Activated CD4-positive, CD25-positive, alpha-beta regulatory T cell (primary cell): Measurements from ENCODE around the gene CCL25.

Source experiments
- DNase-seq, 4 experiments: peaks; one replicate each; lab custom pipeline; 2025; lab: John Stamatoyannopoulos, UW

CCL25 gene

GRCh38 chr19:8045872-8046568 is 6.5 kb upstream of the CCL25 start:
- DNase-seq, result no peak

GRCh38 chr19:8046569-8047165 is 5.9 kb upstream of the CCL25 start:
- no peak for DNase-seq

DNA sequence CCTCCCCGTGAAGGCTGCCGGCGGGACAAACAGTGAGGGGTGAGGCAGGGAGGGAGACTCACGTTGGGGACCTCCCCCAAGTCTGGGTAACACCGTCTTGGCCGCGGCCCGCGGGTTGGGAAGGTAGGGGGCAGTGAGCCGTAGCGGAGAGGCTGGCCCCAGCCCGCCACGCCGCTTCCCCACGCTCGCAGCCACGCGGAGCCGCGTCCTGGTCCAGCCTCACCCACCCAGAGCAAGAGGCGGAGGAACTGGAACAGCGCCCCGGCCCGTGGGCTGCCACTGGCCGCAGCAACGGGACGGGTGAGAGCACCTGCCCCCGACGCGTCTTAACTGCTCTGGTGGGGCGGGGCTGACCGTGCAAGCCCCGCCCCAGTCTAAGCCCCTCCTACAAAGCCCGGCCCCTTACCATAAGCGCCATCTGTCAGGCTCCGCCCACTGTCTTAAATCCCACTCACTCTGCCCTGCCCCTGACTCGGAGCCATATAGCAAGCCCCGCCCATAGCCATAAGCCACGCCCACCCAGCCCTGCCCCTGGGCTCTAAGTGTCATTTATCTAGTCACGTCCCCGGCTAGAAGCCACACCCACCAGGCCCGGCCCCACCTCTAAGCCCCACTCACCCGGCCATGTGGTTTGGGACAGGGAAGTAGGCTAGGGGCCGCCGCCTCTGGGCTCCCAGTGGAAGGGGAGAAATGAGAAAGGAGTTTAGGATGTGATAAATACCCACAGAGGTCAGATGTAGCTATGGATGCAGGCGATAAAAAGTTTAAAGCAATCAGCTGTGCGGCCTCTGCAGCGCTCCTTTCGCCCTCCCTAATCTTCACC is 2.1 kb upstream of the CCL25 start:
- DNase-seq, result peak; percentile 57 to 80 (median 60)

- no peak for DNase-seq
Observed at GRCh38 chr19:8054169-8054568, 1.6 kb downstream of the CCL25 start.

DNA sequence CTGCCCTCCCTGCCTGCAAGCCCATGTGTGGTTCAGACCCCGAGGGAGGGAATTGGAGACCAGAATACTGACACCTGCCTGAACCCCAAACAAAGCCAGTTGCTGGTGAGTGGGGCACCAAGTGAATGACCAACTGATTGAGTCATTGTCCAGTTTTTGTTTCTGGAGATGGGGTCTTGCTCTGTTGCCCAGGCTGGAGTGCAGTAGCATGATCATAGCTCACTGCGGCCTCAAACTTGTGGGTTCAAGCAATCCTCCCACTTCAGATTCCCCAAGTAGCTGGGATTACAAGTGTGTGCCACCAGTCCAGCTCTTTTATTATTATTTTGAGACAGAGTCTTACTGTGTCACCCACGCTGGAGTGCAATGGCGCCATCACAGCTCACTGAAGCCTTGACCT is 4.0 kb downstream of the CCL25 start:
- DNase-seq, result no peak

GRCh38 chr19:8057545-8058270 is 5.1 kb downstream of the CCL25 start:
- DNase-seq, result no peak

DNA sequence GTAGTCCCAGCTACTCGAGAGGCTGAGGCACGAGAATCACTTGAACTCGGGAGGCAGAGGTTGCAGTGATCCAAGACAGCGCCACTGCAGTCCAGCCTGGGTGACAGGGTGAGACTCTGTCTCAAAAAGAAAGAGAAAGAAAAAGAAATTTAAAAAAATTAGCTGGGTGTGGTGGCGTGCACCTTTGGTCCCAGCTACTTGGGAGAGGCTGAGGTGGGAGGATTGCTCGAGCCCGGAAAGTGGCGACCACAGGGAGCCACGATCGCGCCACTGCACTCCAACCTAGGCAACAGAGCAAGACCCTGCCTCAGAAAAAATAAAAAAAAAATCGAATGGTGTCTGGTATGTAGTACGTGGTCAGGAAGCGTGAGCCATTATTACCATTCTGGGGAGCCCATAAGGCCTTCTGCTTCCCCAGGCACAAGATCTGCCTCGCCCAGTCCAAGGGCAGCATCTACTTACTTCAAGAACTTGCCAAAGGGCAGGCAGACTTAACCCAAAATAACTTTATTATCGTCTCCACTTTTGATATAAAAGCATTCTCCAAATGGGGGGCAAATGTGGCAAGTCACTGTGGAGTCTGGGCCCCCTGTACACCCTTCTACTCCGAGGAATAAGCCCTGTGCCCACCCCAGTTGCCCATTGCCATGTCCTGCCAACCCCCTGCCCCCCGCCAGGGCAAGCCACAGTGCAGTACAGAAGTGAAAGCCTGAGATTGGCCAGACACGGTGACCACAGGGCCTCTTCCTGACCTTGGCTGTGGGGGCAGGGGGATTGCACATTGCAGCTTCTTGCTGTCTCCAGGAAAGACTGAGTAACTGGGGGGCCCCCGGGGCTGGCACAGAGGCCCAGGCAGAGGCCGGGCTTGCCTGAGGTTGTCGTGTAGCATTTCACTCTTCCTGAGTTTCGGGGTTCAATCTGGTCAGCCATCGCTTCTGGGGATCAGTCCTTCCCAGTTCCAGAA is 12.6 kb downstream of the CCL25 start:
- no peak for DNase-seq

DNA sequence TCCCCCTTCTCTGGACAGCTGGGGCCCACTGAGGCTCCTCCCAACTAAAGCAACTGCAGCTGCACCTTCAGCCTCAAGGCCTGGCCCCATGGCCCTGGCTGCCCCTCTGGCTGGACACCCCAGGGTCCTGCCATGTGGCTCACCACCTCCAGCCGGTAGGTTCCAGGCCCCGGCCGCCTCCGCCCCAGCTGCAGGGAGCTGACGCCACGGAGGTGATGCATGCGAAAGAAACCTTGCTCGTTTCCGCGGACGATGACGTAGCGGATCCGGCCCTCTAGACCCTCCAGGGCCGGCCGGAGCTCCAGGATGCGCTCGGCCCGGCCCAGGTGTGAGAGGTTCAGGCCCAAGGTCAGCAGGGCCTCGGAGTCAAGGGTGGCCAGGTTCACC is 13.3 kb downstream of the CCL25 start:
- no peak for DNase-seq

DNA sequence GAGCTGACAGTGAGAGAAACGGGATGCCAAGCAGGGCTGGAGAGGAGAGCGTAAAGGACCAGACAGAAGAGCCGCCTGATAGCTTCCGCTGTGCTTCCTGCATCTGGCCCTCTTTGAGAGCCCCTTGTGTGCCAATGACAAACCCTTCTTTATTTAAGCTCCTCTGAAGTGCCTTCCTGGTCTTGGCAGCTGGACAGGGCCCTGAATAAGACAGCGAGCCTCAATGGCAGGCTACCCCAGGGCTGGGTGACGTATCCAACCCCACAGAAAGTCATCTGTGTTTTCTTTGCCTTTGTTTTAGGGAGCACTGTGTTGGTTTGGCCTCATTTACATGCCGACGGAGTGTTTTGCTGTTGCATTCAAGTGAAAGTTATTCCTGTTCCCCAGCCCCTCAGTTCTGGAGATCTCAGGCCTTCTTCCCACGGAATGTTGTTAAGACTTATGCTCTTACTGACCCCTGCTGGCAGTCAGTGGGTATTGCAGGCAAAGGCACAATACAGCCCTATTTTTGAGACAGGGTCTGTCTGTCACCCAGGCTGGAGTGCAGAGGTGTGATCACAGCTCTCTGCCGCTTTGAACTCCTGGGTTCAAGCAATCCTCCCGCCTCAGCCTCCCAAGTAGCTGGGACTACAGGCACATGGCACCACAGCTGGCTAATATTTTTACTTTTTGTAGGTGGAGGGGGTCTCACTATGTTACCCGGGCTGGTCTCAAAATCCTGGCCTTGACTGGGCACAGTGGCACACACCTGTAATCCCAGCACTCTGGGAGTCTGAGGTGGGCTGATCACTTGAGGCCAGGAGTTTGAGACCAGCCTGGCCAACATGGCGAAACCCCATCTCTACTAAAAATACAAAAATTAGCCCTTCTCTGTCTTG is 16.8 kb downstream of the CCL25 start:
- DNase-seq, result no peak

GRCh38 chr19:8071912-8072311 is 19.4 kb downstream of the CCL25 start:
- DNase-seq, result no peak

GRCh38 chr19:8074501-8074900 is 21.9 kb downstream of the CCL25 start:
- DNase-seq, result no peak

GRCh38 chr19:8075158-8076074 is 22.9 kb downstream of the CCL25 start:
- no peak for DNase-seq

GRCh38 chr19:8079988-8080387 is 27.4 kb downstream of the CCL25 start:
- no peak for DNase-seq

DNA sequence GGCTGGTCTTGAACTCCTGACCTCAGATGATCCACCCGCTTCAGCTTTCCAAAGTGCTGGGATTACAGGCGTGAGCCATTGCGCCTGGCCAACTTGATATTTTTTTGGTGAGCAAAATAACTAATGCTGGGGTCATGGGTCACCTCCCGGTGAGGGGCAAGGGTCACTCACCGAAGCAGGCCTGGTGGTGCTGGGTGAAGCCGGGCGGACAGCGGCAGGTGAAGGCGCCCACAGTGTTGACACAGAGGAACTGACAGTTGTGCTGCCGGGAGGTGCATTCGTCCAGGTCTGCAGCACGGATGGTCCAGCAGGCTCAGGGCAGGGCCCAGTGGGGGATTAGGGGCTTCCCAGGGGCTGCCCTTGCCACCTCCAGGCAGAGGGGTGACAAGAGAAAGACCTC is 28.3 kb downstream of the CCL25 start:
- DNase-seq, result no peak

- DNase-seq, result no peak
Observed at GRCh38 chr19:8081569-8082550, 29.3 kb downstream of the CCL25 start.

DNA sequence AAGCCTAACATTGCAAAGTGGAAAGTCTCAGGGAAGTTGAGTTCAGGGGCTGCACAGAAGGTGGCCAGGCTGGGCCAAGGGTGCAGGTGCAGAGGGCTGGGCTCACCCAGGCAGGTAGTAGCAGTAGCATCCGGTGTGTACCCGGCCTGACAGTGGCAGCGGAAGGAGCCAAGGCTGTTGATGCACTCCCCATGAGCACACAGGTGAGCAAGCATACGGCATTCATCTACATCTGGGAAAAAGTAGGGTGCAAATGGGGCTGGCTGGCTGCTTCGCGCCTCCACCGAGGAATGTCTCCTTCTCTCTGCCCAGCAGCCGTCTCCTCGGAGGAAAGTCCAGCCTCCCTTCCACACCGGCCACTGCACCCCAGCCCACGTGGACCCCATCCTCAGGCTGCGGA is 30.6 kb downstream of the CCL25 start:
- no peak for DNase-seq

- no peak for DNase-seq
Observed at GRCh38 chr19:8084152-8084551, 31.6 kb downstream of the CCL25 start.
